ENCODE data around the gene C6orf47. TPM values are rescaled to one million over a fixed set of nuclear protein-coding genes. Genes with fewer than 3 reads are reported as not detected.

Gene C6orf47
- polyA plus RNA-seq, 2 of the 4 experiments (the other 2 are of a cell fraction) = 6.0 to 13.6 TPM

DNA sequence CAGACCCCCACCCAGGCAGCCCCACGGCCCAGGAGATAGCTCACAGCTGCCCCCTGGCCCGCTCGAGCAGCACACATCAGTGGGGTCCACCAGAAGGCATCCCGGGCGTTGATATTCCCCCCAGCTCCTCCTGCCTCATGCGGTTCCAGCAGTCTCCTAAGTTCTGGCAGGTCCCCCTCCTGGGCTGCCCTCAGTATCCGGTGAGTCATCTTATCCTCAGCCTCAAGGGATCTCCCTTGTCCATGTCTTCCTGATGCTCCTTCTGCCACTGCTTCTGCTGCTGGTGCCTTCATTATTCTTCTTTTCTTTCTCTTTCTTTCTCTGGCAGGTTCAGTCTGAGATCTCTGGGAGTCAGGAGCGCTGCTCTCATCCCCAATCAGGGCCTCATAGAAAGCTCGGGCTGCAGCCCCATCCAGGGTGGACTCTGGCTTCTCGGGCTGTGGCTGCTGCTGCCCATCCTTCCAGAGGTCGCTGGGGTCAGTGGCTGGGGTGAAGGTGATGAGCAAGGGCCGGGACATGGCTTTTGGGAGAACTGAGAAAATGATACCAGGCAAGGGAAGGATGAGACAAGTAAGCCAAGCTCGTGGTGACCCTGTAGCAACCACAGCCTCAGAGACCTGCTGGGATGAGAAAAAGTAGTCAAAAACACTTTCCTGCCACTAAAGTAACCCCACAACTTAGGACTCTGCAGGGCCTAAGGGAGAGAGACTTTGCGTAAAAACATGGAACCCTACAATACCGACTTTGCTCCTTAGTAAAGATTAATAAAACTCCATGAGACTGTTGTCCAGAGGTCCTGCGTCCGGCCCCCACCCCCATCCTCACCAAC is 3.6 kb upstream of the C6orf47 start:
- FAIRE-seq = no peak
- Histone ChIP-seq H3K4me1 (peaks cover 30% of the 10 kb centered on the region), H3K27ac (peak overlapping the region; percentile 90 to 97), H3K4me2 (peak overlapping the region; percentile 94), H3K9me3 (no peaks in the 10 kb centered on the region), H3K4me3 (peak overlapping the region; percentile 83)
- no peak for DNase-seq (ENCODE audit: low read depth in 1 of 2, low spot score in 1 of 2)
- POLR2A ChIA-PET = interaction anchor here (0.6 to 2.5 kb wide), 5 partner anchors 12 to 231 kb away, joined by 4 to 14 read pairs (median 7); partner anchors contain the start of genes BAG6, HSPA1A, HSPA1B and HSPA1L
- CTCF ChIA-PET = interaction anchor here (0.7 to 1.9 kb wide), 5 partner anchors 11 to 200 kb away, joined by 3 to 12 read pairs (median 4); partner anchors contain the start of genes BAG6 and LY6G5C
- no peak for ATAC-seq
- TF ChIP-seq MAX (IDR thresholded peaks at IDR 0.05) = no peak
- TF ChIP-seq FOXS1 (CRISPR knock-in tag; IDR thresholded peaks at IDR 0.05) = no peak
- no peak for TF ChIP-seq HEYL (CRISPR knock-in tag; IDR thresholded peaks at IDR 0.05)
- no peak for TF ChIP-seq FOSL2 (IDR thresholded peaks at IDR 0.05)
- peak; percentile 28 for TF ChIP-seq FOSL2 (CRISPR knock-in tag; IDR thresholded peaks at IDR 0.05)
- 0 out of 2 replicates have a peak, but pooled peaks have one; percentile 3 for TF ChIP-seq PHF8 (IDR thresholded peaks at IDR 0.05; ENCODE audit: borderline replicate concordance, low read depth)
- WGBS (ENCODE audit: missing lambda C conversion rate) = 46% methylated on average over 11 of the region's 17 CpGs

DNA sequence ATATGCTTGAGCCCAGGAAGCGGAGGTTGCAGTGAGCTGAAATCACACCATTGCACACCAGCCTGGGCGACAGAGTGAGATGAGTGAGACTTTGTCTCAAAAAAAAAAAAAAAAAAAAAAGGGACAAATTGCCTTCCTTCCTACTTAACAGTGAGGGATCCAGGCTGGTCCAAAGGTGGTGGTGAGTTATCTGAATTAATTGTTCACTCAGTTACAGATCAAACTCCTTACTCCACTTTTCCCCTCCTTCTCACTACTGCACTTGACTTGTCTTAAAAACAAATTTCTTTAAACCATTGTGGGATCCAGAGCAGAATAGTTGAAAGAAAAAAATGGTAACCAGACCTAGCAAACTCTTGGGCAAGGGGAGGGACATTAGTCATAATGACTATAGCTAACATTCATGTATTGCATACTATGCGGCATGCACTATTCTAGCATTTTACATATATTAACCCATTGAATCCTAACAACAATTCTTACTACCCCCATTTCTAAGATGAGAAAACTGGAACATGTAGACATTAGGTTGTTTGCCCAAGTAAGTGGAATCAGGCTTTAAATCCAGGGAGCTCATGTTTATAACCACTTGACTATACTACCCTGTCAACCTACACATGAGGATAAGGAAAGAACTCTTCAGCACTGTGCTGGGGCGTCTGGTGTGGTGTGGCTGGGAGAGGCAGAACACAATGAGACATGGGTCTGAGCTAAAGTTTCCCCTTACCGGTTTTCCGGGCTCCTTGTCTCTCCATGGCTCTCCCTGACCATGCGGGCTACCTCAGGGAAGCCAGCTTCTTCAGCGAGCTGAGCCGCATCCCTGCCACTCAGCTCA is 2.8 kb upstream of the C6orf47 start:
- DNase-seq (ENCODE audit: low read depth in 1 of 2, low spot score in 1 of 2) = no peak
- Histone ChIP-seq H3K4me2 (peak overlapping the region; percentile 94; the same call in 2 of the 3 replicates), H3K27ac (peak overlapping the region in 1 of 2 experiments; percentile 97; a peak in 2 of 6 replicates), H3K4me1 (peaks cover 38% of the 10 kb centered on the region), H3K4me3 (no peak overlapping the region), H3K9me3 (no peaks in the 10 kb centered on the region)
- ChIA-PET CTCF (interaction anchor here (0.5 to 1.9 kb wide), 6 partner anchors 10 to 201 kb away, joined by 3 to 12 read pairs (median 4); partner anchors contain the start of genes BAG6 and LY6G5C), POLR2A (interaction anchor here (0.7 to 2.5 kb wide), 3 partner anchors 11 to 144 kb away, joined by 4 to 14 read pairs (median 5); partner anchors contain the start of gene BAG6)
- no peak for TF ChIP-seq HDAC2 (IDR thresholded peaks at IDR 0.05)
- no peak for FAIRE-seq
- 90% methylated on average over 4 of the region's 9 CpGs for WGBS (ENCODE audit: missing lambda C conversion rate)
- ATAC-seq = no peak

GRCh38 chr6:31662124-31662723 is 1.6 kb upstream of the C6orf47 start:
- 80% methylated on average over 9 of the region's 12 CpGs for WGBS (ENCODE audit: missing lambda C conversion rate)
- DNase-seq (ENCODE audit: low read depth in 1 of 2, low spot score in 1 of 2) = no peak
- no peaks in the 10 kb centered on the region for H3K9me3 ChIP-seq
- TF ChIP-seq KDM5A (IDR thresholded peaks at IDR 0.05) (no peak), CEBPB (IDR thresholded peaks at IDR 0.05) (no peak), MYC (IDR thresholded peaks at IDR 0.05; ENCODE audit: borderline replicate concordance, low read length) (no peak), ZSCAN20 (CRISPR knock-in tag; IDR thresholded peaks at IDR 0.05) (no peak), SMC3 (IDR thresholded peaks at IDR 0.05) (no peak), HOXB5 (CRISPR knock-in tag; IDR thresholded peaks at IDR 0.05) (no peak), EP300 (IDR thresholded peaks at IDR 0.05) (no peak), FOXS1 (CRISPR knock-in tag; IDR thresholded peaks at IDR 0.05) (no peak), TP53 (CRISPR knock-in tag; IDR thresholded peaks at IDR 0.05) (no peak), RARB (CRISPR knock-in tag; IDR thresholded peaks at IDR 0.05) (no peak), ZFP36 (IDR thresholded peaks at IDR 0.05; ENCODE audit: borderline replicate concordance, partially characterized antibody) (no peak), HMGXB4 (CRISPR knock-in tag; IDR thresholded peaks at IDR 0.05; ENCODE audit: borderline replicate concordance) (no peak), ESRRA (IDR thresholded peaks at IDR 0.05; ENCODE audit: borderline replicate concordance, low read length) (no peak), HDAC2 (IDR thresholded peaks at IDR 0.05) (no peak)
- no peak overlapping the region for H3K4me2 ChIP-seq
- no peak overlapping the region for H3K27ac ChIP-seq
- H3K4me3 ChIP-seq = no peak overlapping the region
- POLR2A ChIA-PET = interaction anchor here (0.9 kb wide), 1 partner anchor 10 kb away, joined by 3 read pairs; the partner anchor contains the start of gene BAG6
- CTCF ChIA-PET = interaction anchor here (0.6 to 1.9 kb wide), 4 partner anchors 9 to 117 kb away, joined by 3 to 12 read pairs (median 4); partner anchors contain the start of gene BAG6
- FAIRE-seq = no peak
- ATAC-seq = no peak
- H3K4me1 ChIP-seq = peaks cover 36% of the 10 kb centered on the region

Measured in A549 (cell line).